Colonic mucosa (tissue), 4 donors: Measurements from ENCODE around the gene FANCI. TPM values are rescaled to one million over a fixed set of nuclear protein-coding genes. Genes with fewer than 3 reads are reported as not detected.
A peak's percentile ranks its signal among the peaks of the same experiment; 100 is the strongest.

ENCODE experiments used
- DNase-seq: peaks from one replicate; pipeline ENCODE4 v3.0.0-alpha.2; 2020
- H3K27ac ChIP-seq: fragments of 200-600 bp; one replicate; pipeline ENCODE4 v1.8.0; 2021
- H3K27me3 ChIP-seq: fragments of 200-600 bp; one replicate; pipeline ENCODE4 v1.8.0; 2021
- H3K36me3 ChIP-seq: fragments of 200-600 bp; one replicate; pipeline ENCODE4 v1.8.0; 2021
- H3K4me1 ChIP-seq: fragments of 200-600 bp; one replicate; pipeline ENCODE4 v1.8.0; 2021; ENCODE audit warnings: mild to moderate bottlenecking
- H3K4me3 ChIP-seq: fragments of 200-600 bp; one replicate; pipeline ENCODE4 v1.8.0; 2021
- H3K9ac ChIP-seq, 2 donors: one replicate each; pipeline ENCODE4 v1.7.0; 2013; ENCODE audit warnings: control low read depth in 2 of 2, low read depth in 2 of 2, low read length in 2 of 2
- H3K9me3 ChIP-seq: fragments of 200-600 bp; one replicate; pipeline ENCODE4 v1.8.0; 2021
- intact Hi-C: fragments of 100-400 bp; cut with DNase I; formaldehyde crosslinking; loops from one replicate; pipeline ENCODE4 v1.14.1; 2022
- total RNA-seq, 2 donors: library from RNA; stranded (reverse); fragmentation: NEBNext Ultra II Directional in 1 of 2; extraction: Animal tissue kit (Norgen Biotek cat#: 25700) in 1 of 2; gene quantifications; one replicate each; pipeline ENCODE4 v1.2.1, GENCODE V29; 2021
- TF ChIP-seq, protein P1 (sequence below): fragments of 200-600 bp; IDR thresholded peaks from one replicate; pipeline ENCODE4 v1.8.0; 2022; ENCODE audit warnings: antibody characterized with exemption, mild to moderate bottlenecking
- donor health status: healthy.
- donor health status: DM: no; HTN: no; CAD: no.
- donor health status: DM: no; HTN: no; CAD: no.

Gene FANCI
- total RNA-seq, 2 donors from 2014 or later: 19.9 to 76.9 TPM

GRCh38 chr15:89197503-89197971 is 46.2 kb upstream of the FANCI start:
- H3K36me3 ChIP-seq: no peaks in the 10 kb centered on the region
- no peak overlapping the region for H3K9ac ChIP-seq
- no peak overlapping the region for H3K27ac ChIP-seq
- TF ChIP-seq, protein P1, sequence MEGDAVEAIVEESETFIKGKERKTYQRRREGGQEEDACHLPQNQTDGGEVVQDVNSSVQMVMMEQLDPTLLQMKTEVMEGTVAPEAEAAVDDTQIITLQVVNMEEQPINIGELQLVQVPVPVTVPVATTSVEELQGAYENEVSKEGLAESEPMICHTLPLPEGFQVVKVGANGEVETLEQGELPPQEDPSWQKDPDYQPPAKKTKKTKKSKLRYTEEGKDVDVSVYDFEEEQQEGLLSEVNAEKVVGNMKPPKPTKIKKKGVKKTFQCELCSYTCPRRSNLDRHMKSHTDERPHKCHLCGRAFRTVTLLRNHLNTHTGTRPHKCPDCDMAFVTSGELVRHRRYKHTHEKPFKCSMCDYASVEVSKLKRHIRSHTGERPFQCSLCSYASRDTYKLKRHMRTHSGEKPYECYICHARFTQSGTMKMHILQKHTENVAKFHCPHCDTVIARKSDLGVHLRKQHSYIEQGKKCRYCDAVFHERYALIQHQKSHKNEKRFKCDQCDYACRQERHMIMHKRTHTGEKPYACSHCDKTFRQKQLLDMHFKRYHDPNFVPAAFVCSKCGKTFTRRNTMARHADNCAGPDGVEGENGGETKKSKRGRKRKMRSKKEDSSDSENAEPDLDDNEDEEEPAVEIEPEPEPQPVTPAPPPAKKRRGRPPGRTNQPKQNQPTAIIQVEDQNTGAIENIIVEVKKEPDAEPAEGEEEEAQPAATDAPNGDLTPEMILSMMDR: no peak
- no peak overlapping the region for H3K4me3 ChIP-seq
- no peaks in the 10 kb centered on the region for H3K9me3 ChIP-seq
- H3K27me3 ChIP-seq: no peaks in the 10 kb centered on the region
- DNase-seq: peak; percentile 68
- intact Hi-C loops: no loop called here
- H3K4me1 ChIP-seq: peaks cover 8% of the 10 kb centered on the region

- intact Hi-C loops: no loop called here
- Histone ChIP-seq H3K27me3 (no peaks in the 10 kb centered on the region), H3K4me3 (no peak overlapping the region), H3K9me3 (no peaks in the 10 kb centered on the region), H3K9ac (no peak overlapping the region), H3K36me3 (no peaks in the 10 kb centered on the region), H3K27ac (no peak overlapping the region), H3K4me1 (peaks cover 8% of the 10 kb centered on the region)
- TF ChIP-seq, protein P1: no peak
- no peak for DNase-seq
Observed at GRCh38 chr15:89198196-89198595, 45.6 kb upstream of the FANCI start.

GRCh38 chr15:89198934-89199333 is 44.8 kb upstream of the FANCI start:
- intact Hi-C loops: no loop called here
- no peak for DNase-seq
- TF ChIP-seq, protein P1: no peak
- no peaks in the 10 kb centered on the region for H3K9me3 ChIP-seq
- no peaks in the 10 kb centered on the region for H3K36me3 ChIP-seq
- peaks cover 8% of the 10 kb centered on the region for H3K4me1 ChIP-seq
- H3K4me3 ChIP-seq: no peak overlapping the region
- no peaks in the 10 kb centered on the region for H3K27me3 ChIP-seq
- no peak overlapping the region for H3K9ac ChIP-seq
- no peak overlapping the region for H3K27ac ChIP-seq

DNA sequence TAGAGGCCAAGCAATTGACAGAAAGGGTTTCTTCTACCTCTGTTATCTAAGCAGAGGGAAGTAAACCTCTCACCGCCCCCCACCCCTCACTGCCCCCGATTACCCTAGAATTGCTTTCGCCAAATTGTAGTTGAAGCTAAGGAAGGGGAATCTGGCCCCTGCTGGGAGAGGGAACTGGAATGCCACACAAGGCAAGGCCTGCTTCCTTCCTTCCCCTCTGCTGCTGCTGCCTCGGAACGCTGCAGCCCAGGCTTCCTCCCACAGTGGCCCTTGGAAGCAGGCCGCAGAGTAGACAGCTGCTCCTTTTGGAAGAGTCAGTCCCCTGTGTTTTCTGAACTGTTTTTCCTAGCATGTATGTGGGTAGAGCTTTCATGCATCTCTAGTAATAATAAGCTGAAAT is 44.0 kb upstream of the FANCI start:
- intact Hi-C loops: no loop called here
- H3K4me3 ChIP-seq: no peak overlapping the region
- no peak for DNase-seq
- H3K27ac ChIP-seq: no peak overlapping the region
- no peak overlapping the region for H3K9ac ChIP-seq
- H3K27me3 ChIP-seq: no peaks in the 10 kb centered on the region
- TF ChIP-seq, protein P1: no peak
- H3K9me3 ChIP-seq: no peaks in the 10 kb centered on the region
- H3K4me1 ChIP-seq: peaks cover 8% of the 10 kb centered on the region
- H3K36me3 ChIP-seq: no peaks in the 10 kb centered on the region

DNA sequence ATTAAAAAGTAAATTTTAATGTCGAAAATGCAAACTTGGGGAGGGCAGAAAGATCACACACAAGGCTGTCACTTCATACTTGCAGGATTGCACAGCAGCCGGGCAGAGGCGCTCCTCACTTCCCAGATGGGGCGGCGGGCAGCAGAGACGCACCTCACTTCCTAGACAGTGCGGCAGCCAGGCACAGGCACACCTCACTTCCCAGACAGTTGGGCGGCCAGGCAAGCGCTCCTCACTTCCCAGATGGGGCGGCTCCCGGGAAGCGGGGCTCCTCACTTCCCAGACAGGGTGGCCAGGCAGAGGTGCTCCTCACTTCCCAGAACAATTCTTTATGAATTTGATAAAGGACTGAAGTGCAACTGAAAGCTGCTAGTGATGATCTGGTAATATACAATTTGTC is 43.6 kb upstream of the FANCI start:
- H3K27me3 ChIP-seq: no peaks in the 10 kb centered on the region
- no peak overlapping the region for H3K27ac ChIP-seq
- TF ChIP-seq, protein P1: no peak
- H3K9ac ChIP-seq: no peak overlapping the region
- H3K4me3 ChIP-seq: no peak overlapping the region
- intact Hi-C loops: no loop called here
- peaks cover 8% of the 10 kb centered on the region for H3K4me1 ChIP-seq
- H3K9me3 ChIP-seq: no peaks in the 10 kb centered on the region
- DNase-seq: no peak
- H3K36me3 ChIP-seq: no peaks in the 10 kb centered on the region
